ENCODE results near the gene CACNA1S. TPM values are rescaled to one million over a fixed set of nuclear protein-coding genes. Genes with fewer than 3 reads are reported as not detected.

CACNA1S gene
- total and polyA plus RNA-seq, 2 of the 8 experiments (the other 6 are each of a cell fraction or from before 2014, with no cell fraction given), result 0.06 TPM; not detected in 1

DNA sequence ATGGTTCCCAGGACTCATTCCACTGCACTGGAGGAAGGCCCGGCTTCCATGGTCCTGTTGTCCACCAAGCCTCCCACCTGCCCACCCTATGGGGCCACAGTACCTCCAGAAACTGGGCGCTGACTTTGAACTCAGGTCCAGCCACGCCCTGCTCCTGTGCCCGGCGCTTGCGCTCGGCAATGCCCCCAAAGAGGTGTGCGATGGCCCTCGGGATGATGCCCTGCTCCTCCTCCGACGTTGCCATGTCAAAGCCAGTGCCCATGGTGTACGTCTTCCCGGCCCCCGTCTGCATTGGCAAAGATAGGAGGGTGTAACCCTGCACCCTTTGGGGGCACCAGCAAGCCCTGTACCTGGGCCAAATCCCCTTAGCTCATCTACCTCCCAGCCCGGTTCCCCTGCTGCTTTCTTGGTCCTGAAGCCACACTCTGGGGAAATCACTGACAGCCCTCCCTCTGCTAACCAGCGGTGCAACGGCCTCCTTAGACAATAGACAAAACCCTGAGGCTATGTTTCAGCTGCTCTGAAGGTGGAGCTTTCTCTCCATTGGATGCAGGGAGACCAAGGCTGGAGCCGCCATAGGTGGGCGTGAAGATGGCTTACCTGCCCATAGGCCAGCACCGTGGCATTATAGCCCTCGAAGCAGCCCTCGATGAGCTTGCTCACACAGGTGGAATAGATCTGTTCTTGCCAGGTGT lies 103.4 kb downstream of the CACNA1S start:
- Histone ChIP-seq H3K79me2 (ENCODE audit: control insufficient read depth in 1 of 2, insufficient read depth in 2 of 2, low read length in 2 of 2) (peaks cover 0 to 6% of the 10 kb centered on the region in 2 experiments; a peak in 1 of 4 replicates), H3K23ac (ENCODE audit: insufficient read length) (no peak overlapping the region), H2BK12ac (ENCODE audit: low read depth, low read length) (no peak overlapping the region), H3K9ac (replicated peaks in 1 of 4; ENCODE audit: extremely low read depth in 1 of 4, low read depth in 3 of 4, low read length in 3 of 4) (no peak overlapping the region), H2AK5ac (ENCODE audit: low read depth, low read length) (no peak overlapping the region), H4K5ac (ENCODE audit: insufficient read length, low read depth, low read length) (no peak overlapping the region), H3K4me2 (ENCODE audit: insufficient read depth in 1 of 2, low read depth in 2 of 2, low read length in 2 of 2) (no peak overlapping the region), H2AFZ (ENCODE audit: low read length) (no peak overlapping the region), H3K79me1 (ENCODE audit: low read depth, low read length) (peaks cover 10% of the 10 kb centered on the region), H3K9me3 (ENCODE audit: insufficient read depth in 2 of 2, low read depth in 1 of 2, low read length in 1 of 2) (no peaks in the 10 kb centered on the region), H2BK20ac (ENCODE audit: low read length) (no peak overlapping the region), H4K20me1 (replicated peaks in 1 of 2; ENCODE audit: control insufficient read depth in 1 of 2, insufficient read depth in 2 of 2, low read length in 2 of 2) (peaks cover 6 to 11% of the 10 kb centered on the region in 2 experiments), H3K4me3 (ENCODE audit: extremely low read depth in 1 of 4, insufficient read depth in 2 of 4, low read depth in 3 of 4, low read length in 4 of 4) (no peak overlapping the region), H3K27ac (ENCODE audit: low read depth, low read length) (no peak overlapping the region), H3K27me3 (replicated peaks in 1 of 4; ENCODE audit: control insufficient read depth in 3 of 4, extremely low read depth in 1 of 4, insufficient read depth in 3 of 4, low read length in 3 of 4) (no peaks in the 10 kb centered on the region), H3K56ac (replicated peaks; ENCODE audit: insufficient read length, low read depth, low read length) (no peak overlapping the region), H4K91ac (replicated peaks; ENCODE audit: insufficient read length, low read length) (no peak overlapping the region), H4K8ac (ENCODE audit: extremely low read depth, insufficient read depth, low read length) (no peak overlapping the region), H2BK120ac (replicated peaks; ENCODE audit: low read depth, low read length) (no peak overlapping the region), H2BK5ac (ENCODE audit: low read depth, low read length) (no peak overlapping the region), H3K4ac (replicated peaks; ENCODE audit: insufficient read length, low read depth, low read length) (no peak overlapping the region), H3K4me1 (replicated peaks in 1 of 4; ENCODE audit: control insufficient read depth in 3 of 4, insufficient read depth in 4 of 4, low read length in 3 of 4) (peaks cover 0 to 9% (median 6%) of the 10 kb centered on the region in 4 experiments; a peak in 5 of 7 replicates), H3K18ac (ENCODE audit: extremely low read depth, low read length) (no peak overlapping the region), H3K36me3 (ENCODE audit: control insufficient read depth in 2 of 4, insufficient read depth in 4 of 4, low read length in 3 of 4) (peaks cover 0 to 6% (median 1%) of the 10 kb centered on the region in 4 experiments; a peak in 4 of 8 replicates), H2BK15ac (ENCODE audit: low read length) (no peak overlapping the region), H3K23me2 (ENCODE audit: low read depth, low read length) (peaks cover 10% of the 10 kb centered on the region; the same call in 1 of the 2 replicates), H3K14ac (ENCODE audit: insufficient read length) (no peak overlapping the region)
- WGBS, 2 experiments (ENCODE audit: extremely low coverage in 1 of 2, insufficient coverage in 1 of 2, insufficient read length in 1 of 2, insufficient replicate concordance in 2 of 2, low coverage in 1 of 2, low lambda C conversion rate in 2 of 2, missing lambda C conversion rate in 1 of 2), result 82% methylated on average over 22 of the region's 22 CpGs; no CpG with 5 or more reads in 1 of the 2 experiments
- ChIA-PET CTCF (ENCODE audit: partially characterized antibody) (interaction anchor here (0.8 to 23.5 kb wide), 11 partner anchors 12 to 110 kb away, joined by 3 to 532 read pairs (median 5); no protein-coding TSS in a partner anchor), POLR2A (ENCODE audit: partially characterized antibody) (interaction anchor here (0.8 to 2.2 kb wide), 6 partner anchors 12 to 116 kb away, joined by 3 to 5 read pairs (median 3); no protein-coding TSS in a partner anchor)
- DNase-seq (ENCODE audit: low read depth in 1 of 2, low spot score in 2 of 2) (no peak), FAIRE-seq (no peak)
- TF ChIP-seq RXRA (IDR thresholded peaks at IDR 0.05; ENCODE audit: insufficient read depth, low read depth, low read length) (no peak), PHF8 (conservative IDR thresholded peaks at IDR 0.05; ENCODE audit: low read depth, low read length) (no peak), SIRT6 (IDR thresholded peaks at IDR 0.05; ENCODE audit: low read length) (no peak), SUZ12 (IDR thresholded peaks at IDR 0.05; ENCODE audit: low read length) (no peak), ASH2L (IDR thresholded peaks at IDR 0.05; ENCODE audit: low read length) (no peak), HDAC2 (IDR thresholded peaks at IDR 0.05; ENCODE audit: borderline replicate concordance in 1 of 2, low read depth in 2 of 2, low read length in 2 of 2) (no peak), RNF2 (IDR thresholded peaks at IDR 0.05; ENCODE audit: borderline replicate concordance, low read depth, low read length, missing control alignments, poor library complexity, severe bottlenecking) (no peak), KDM4A (IDR thresholded peaks at IDR 0.05; ENCODE audit: low read depth, low read length, severe bottlenecking) (no peak), CHD2 (IDR thresholded peaks at IDR 0.05; ENCODE audit: low read length) (no peak)
- TF ChIP-seq, protein P1, sequence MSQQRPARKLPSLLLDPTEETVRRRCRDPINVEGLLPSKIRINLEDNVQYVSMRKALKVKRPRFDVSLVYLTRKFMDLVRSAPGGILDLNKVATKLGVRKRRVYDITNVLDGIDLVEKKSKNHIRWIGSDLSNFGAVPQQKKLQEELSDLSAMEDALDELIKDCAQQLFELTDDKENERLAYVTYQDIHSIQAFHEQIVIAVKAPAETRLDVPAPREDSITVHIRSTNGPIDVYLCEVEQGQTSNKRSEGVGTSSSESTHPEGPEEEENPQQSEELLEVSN (IDR thresholded peaks at IDR 0.05), result no peak

Measured in H1 (cell line).